Skin of body (tissue), 2 donors: ENCODE measurements around the gene EID2. TPM values are rescaled to one million over a fixed set of nuclear protein-coding genes. Genes with fewer than 3 reads are reported as not detected.

Source experiments
- DNase-seq: peaks from one replicate; lab custom pipeline; 2025; lab: John Stamatoyannopoulos, UW
- total RNA-seq: library from RNA; depleted of rRNA; stranded (reverse); fragments of >200 nt; gene quantifications from one replicate; pipeline ENCODE4 v1.2.3, GENCODE V29; 2014

EID2 gene
- total RNA-seq, 1 donor from 2014 or later, result 7.3 TPM

DNA sequence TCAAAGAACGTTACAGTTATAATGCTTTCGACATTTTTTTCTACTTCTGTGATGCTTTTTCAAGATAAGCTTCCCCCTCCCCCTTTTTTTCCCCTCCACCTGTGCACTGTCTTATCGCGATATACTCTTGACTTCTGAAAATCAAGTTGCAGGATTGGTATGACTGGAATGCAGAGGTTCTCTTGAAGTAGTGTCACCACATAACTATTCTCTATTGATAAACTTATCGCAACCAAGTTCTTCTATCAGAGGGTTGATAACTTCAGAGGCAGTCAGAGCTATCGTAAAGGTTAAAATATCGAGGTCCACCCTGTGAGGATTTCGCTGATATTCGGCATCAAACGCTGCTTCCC, 820 bp downstream of the EID2 start:
- DNase-seq, result no peak

- no peak for DNase-seq
These were observed 6.2 kb downstream of the EID2 start for GRCh38 chr19:39533791-39534190.

- no peak for DNase-seq
These were observed 6.9 kb downstream of the EID2 start for GRCh38 chr19:39533003-39533512.

DNA sequence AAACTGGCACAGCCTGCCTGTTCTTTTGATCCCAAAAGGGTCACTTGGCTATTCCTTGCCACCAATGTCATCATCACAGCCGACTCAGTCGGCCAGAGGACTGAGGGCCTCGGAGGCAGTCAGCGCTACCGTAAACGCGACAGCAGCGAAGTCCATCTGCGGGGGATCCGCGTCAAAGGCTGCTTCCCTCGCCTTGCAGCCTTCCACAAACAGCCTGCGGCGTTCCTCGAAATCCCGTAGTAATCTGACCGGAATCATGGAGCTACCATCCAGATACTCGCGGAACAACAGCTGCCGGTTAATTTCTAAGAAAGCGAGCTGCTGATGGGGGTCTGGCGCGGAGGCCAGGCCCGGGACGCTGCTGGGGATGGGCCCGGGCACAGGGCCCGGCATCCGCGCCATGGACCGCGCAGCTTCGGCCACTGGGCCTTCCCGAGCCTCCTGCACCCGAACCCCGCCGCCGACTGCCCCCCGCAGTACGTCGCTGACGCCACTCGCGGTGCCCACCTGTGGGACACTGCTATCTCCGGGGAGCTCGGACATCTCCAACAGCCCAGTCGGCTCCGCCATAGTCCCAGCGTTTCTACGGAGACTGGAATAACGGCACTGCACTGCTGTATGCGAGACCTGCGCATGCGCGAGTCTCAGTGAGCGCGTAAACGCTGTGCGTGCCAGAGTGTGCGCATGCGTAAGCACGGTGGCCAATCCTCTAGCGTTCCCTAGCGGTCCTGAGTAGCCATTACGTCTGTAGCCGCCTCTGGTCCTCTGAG, 7.5 kb downstream of the EID2 start, which contains the start of gene EID2B:
Gene EID2B (minus strand): TSS at position 620 of the 770 bp plus-strand sequence. CDS start 50 bp downstream, at position 570.
- peak; percentile 98 for DNase-seq

DNA sequence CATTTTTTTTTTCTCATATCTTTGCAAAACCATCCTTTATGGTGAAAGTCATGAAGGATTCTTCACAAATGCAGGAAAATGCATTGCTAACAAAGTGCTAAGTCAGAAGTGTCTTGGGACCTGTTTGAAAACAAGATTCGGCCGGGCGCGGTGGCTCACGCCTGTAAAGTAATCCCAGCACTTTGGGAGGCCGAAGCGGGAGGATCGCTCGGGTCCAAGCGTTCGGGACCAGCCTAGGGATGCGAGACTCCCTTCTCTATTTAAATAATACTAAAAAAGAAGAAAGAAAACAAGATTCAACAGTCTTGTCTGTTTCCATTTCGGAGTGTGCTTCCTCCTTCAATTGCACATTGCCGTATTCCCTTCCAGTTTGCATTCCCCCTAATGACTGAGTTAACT, 8.1 kb downstream of the EID2 start:
- no peak for DNase-seq

- DNase-seq, result no peak
These were observed 14.8 kb downstream of the EID2 start for GRCh38 chr19:39525205-39525604.

GRCh38 chr19:39524495-39524894, 15.5 kb downstream of the EID2 start:
- DNase-seq, result no peak

- no peak for DNase-seq
These were observed 19.1 kb downstream of the EID2 start for GRCh38 chr19:39520541-39521484.

DNA sequence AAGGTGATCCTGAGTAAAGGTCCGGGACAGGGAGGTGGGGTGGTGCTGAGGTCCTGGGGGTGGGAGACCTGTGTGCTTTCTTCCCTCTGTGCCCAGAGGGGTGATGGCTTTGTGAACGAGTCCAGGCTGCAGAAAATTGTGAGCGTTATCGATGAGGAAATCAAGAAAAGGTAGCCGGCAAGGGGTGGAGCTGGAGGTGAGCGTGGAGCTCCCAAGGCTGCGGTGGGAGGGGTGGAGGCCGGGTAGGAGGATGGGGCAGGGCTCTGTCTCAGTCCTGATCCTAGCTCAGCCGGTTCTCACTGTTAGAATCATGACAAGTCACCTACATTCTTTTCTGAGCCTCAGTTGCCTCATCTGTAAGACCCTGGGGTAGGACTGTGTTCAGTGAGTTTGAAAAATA, 21.0 kb downstream of the EID2 start:
- DNase-seq, result no peak

DNA sequence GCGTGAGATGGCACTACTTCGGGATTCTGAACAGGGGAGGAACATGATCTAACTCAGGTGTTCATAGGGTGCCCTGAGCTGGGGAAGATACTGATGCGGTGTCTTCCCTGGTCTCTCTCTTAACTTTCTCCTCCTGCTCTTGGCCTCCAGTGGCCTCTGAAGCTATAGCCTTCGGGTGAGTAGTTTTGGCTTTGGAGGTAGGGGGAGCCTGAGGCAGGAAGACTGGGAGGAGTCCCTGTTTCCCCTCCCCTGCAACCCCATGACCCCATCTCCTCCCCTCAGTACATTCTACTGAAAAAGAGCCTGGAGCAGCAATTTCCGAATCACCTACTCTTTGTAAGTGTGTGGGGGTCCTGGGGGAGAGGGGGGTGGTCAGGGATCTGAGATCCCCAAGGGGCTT, 21.5 kb downstream of the EID2 start:
- no peak for DNase-seq

GRCh38 chr19:39517432-39517831, 22.5 kb downstream of the EID2 start:
- no peak for DNase-seq

- DNase-seq, result no peak
These were observed 23.7 kb downstream of the EID2 start for GRCh38 chr19:39516270-39516669.

GRCh38 chr19:39515551-39516191, 24.3 kb downstream of the EID2 start:
- no peak for DNase-seq

DNA sequence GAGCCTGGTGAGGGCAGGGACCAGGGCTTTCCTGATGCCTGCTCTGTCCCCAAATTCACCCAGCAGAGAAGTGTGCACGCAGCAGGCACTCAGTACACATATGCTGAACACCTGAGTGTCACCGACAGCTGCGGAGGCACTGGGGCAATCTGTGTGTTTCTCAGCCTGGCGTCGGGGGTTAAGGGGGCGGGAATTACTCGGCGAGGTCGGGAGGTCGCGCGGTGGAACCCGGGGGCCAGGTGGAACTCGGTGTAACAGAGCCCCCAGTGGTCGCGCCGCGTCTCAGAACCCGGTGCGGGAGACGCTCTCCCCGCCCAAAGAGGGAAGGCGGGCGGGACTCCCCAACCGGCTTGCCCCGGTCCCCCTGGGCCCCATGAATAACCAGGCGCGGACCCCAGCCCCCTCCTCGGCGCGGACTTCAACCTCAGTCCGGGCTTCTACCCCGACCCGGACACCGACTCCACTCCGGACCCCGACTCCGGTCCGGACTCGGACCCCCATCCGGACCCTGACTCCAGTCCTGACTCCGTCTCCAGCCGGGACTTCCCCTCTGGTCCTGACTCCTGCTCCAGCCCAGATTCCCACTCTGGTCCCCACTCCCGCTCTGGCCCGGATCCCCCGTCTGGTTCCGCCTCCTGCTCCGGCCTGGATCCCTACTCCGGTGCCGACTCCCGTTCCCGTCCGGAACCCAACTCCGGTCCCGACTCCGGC, 25.0 kb downstream of the EID2 start, which contains the start of gene SELENOV:
Gene SELENOV (plus strand): TSS at position 300 of the 711 bp plus-strand sequence. CDS start 74 bp downstream, at position 374.
- DNase-seq, result no peak

DNA sequence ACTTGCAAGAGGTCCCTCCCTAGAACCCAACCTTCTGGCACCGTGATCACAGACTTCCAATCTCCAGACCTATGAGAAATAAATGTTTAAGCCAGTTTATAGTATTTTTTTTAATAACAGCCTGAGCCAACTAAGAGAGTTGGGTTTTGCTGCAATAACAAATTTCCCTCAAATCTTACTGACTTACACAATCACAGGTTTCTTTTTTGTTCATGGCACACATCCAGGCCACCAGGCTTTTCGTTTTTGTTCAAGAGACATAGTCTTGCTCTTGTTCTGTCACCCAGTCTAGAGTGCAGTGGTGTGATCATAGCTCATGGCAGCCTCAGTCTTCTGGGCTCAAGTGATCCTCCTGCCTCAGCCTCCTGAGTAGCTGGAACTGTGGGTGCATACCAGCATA, 27.0 kb downstream of the EID2 start:
- no peak for DNase-seq

DNA sequence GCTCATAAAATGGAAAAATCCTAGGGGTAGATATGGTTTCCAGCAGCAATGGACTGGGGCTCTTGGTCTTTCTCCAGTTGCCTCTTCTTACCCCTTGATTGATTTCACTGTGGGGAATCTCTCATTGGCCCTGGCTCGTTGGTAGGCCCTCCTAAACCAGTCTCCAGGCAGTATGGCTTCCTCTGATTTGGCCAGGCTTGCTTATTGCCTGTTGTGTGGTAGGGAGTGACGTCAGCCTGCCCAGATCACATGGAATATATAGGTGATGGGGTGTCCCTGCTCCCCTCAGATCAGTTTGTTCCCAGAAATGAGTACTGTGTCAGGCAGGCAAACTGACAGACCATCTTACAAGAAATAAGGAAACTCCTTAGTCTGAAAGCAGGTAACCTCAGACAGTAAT, 30.7 kb downstream of the EID2 start:
- no peak for DNase-seq

GRCh38 chr19:39508629-39509028, 31.3 kb downstream of the EID2 start:
- DNase-seq, result no peak

DNA sequence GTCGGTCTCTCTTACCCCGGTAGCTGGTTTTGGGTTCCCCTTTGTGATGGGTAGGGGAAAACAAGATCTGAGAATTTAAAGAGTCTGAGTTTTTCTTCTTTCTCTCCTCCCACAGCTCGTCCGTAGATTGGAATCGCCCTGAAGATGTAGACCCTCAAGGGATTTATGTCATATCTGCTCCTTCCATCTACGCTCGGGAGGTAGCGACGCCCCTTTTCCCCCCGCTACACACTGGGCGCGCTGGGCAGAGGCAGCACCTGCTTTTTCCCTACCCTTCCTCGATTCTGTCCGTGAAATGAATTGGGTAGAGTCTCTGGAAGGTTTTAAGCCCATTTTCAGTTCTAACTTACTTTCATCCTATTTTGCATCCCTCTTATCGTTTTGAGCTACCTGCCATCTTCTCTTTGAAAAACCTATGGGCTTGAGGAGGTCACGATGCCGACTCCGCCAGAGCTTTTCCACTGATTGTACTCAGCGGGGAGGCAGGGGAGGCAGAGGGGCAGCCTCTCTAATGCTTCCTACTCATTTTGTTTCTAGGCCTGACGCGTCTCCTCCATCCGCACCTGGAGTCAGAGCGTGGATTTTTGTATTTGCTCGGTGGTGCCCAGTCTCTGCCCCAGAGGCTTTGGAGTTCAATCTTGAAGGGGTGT, 32.1 kb downstream of the EID2 start:
- DNase-seq, result no peak

GRCh38 chr19:39506944-39507714, 32.8 kb downstream of the EID2 start:
- DNase-seq, result no peak

GRCh38 chr19:39506598-39506943, 33.4 kb downstream of the EID2 start:
- DNase-seq, result no peak
